GM18505 (cell line): ENCODE data around the gene TWNK.

Experiments
- ATAC-seq: cut with Tn5 transposase; IDR thresholded peaks from one replicate; pipeline ENCODE4 v1.9.1; 2021; ENCODE audit not compliant: unreplicated experiment
- POLR2A ChIP-seq: IDR thresholded peaks from 4 replicates; pipeline ENCODE4 v1.6.1; 2011; ENCODE audit warnings: borderline replicate concordance; ENCODE audit not compliant: insufficient read depth, insufficient read length; ENCODE audit errors: extremely low read depth

Gene TWNK

GRCh38 chr10:101014966-101015581 lies 27.7 kb downstream of the TWNK start:
- ATAC-seq: no peak
- TF ChIP-seq POLR2A: no peak

GRCh38 chr10:101015582-101015973 lies 28.2 kb downstream of the TWNK start:
- ATAC-seq: no peak
- no peak for TF ChIP-seq POLR2A

- ATAC-seq: no peak
- no peak for TF ChIP-seq POLR2A
Observed at GRCh38 chr10:101016814-101017213, 29.5 kb downstream of the TWNK start.

- ATAC-seq: no peak
- no peak for TF ChIP-seq POLR2A
Observed at GRCh38 chr10:101018118-101018599, 30.8 kb downstream of the TWNK start.

GRCh38 chr10:101018600-101019439 lies 31.5 kb downstream of the TWNK start:
- TF ChIP-seq POLR2A: no peak
- ATAC-seq: no peak

- ATAC-seq: no peak
- TF ChIP-seq POLR2A: no peak
Observed at GRCh38 chr10:101019440-101019703, 32.0 kb downstream of the TWNK start.

GRCh38 chr10:101020427-101021075 lies 33.2 kb downstream of the TWNK start:
- no peak for TF ChIP-seq POLR2A
- no peak for ATAC-seq

- TF ChIP-seq POLR2A: no peak
Observed at GRCh38 chr10:101021239-101021638, 33.9 kb downstream of the TWNK start.

GRCh38 chr10:101021692-101022251 lies 34.4 kb downstream of the TWNK start:
- no peak for ATAC-seq
- TF ChIP-seq POLR2A: no peak

More at GRCh38 chr10:101021239-101021638, 33.9 kb downstream of the TWNK start:
- ATAC-seq: no peak

- no peak for TF ChIP-seq POLR2A
- ATAC-seq: no peak
Observed at GRCh38 chr10:101022967-101023705, 35.8 kb downstream of the TWNK start.

GRCh38 chr10:101027106-101027720 lies 39.9 kb downstream of the TWNK start:
- no peak for TF ChIP-seq POLR2A

GRCh38 chr10:101028446-101029337 lies 41.3 kb downstream of the TWNK start:
- ATAC-seq: no peak
- TF ChIP-seq POLR2A: no peak

More at GRCh38 chr10:101027106-101027720, 39.9 kb downstream of the TWNK start:
- no peak for ATAC-seq

- ATAC-seq: no peak
- no peak for TF ChIP-seq POLR2A
Observed at GRCh38 chr10:101029520-101030295, 42.4 kb downstream of the TWNK start.
